BJ (cell line): Measurements from ENCODE around the gene ENO2. TPM values are rescaled to one million over a fixed set of nuclear protein-coding genes. Genes with fewer than 3 reads are reported as not detected.
"Not testable (repeated sequence)": the region's sequence is repeated elsewhere in the genome, so short reads cannot be mapped to it uniquely, and the experiment has no call there.

Source experiments
- CTCF ChIA-PET: fragments of 350-600 bp; formaldehyde crosslinking; extraction: SDS; loops from one replicate; lab custom pipeline; 2021; ENCODE audit warnings: antibody characterized with exemption, inconsistent platforms; lab: Yijun Ruan, JAX
- POLR2A ChIA-PET: fragments of 300-600 bp; sonication (Branson Sonifier 250); formaldehyde crosslinking; extraction: SDS; loops from one replicate; lab custom pipeline; 2021; ENCODE audit warnings: antibody characterized with exemption; lab: Charles Lee
- DNase-seq: peaks from one replicate; pipeline ENCODE4 v3.0.0-alpha.2; 2011; ENCODE audit warnings: low read depth
- H3K27me3 ChIP-seq: 2 replicates; pipeline ENCODE4 v1.6.0; 2011; ENCODE audit warnings: low read length; ENCODE audit not compliant: control insufficient read depth, insufficient read depth
- H3K36me3 ChIP-seq: 2 replicates; pipeline ENCODE4 v1.5.1; 2011; ENCODE audit warnings: low read length; ENCODE audit not compliant: control insufficient read depth, insufficient read depth
- H3K4me3 ChIP-seq: 2 replicates; pipeline ENCODE4 v1.5.1; 2011; ENCODE audit warnings: low read depth, mild to moderate bottlenecking, control low read depth, low read length
- CTCF ChIP-seq: IDR thresholded peaks from 2 replicates; pipeline ENCODE4 v1.5.1; 2011; ENCODE audit warnings: low read depth, mild to moderate bottlenecking, control low read depth, inconsistent platforms, low read length, moderate library complexity; ENCODE audit not compliant: insufficient read depth
- polyA minus RNA-seq: library from RNA; depleted of rRNA, polyadenylated mRNA; stranded (reverse); fragments of >200 nt; gene quantifications from 2 replicates; pipeline ENCODE4 v1.2.3, GENCODE V29; 2011; rRNA and poly(A)+ RNA removed
- polyA plus RNA-seq: library from polyadenylated mRNA; depleted of rRNA; stranded (reverse); fragments of >200 nt; gene quantifications from 2 replicates; pipeline ENCODE4 v1.2.3, GENCODE V29; 2011; rRNA removed

The ENO2 gene
- polyA plus RNA-seq = 27.9 and 29.7 TPM in 2 replicates
- polyA minus RNA-seq = 16.1 and 19.4 TPM in 2 replicates

- Histone ChIP-seq H3K4me3 (peak within 1 kb of the TSS; percentile 91), H3K27me3 (no peaks in the 10 kb centered on the region), H3K36me3 (peaks cover 11% of the 10 kb centered on the region)
- no peak for DNase-seq
- POLR2A ChIA-PET = interaction anchor here (0.6 kb wide), 2 partner anchors 11 to 20 kb away, joined by 4 to 8 read pairs; no protein-coding TSS in a partner anchor
- CTCF ChIA-PET = interaction anchor here (1.0 to 4.6 kb wide), 7 partner anchors 9 to 50 kb away, joined by 3 to 20 read pairs (median 6); partner anchors contain the start of genes SPSB2 and TPI1
- no peak for TF ChIP-seq CTCF
Observed at GRCh38 chr12:6914246-6914946, at the start of gene ENO2. Gene ENO2 (plus strand): TSS chr12:6914580. CDS start chr12:6915833, 1,253 bp downstream.

GRCh38 chr12:6865307-6865706 lies 49.1 kb upstream of the ENO2 start:
- peaks cover 42% of the 10 kb centered on the region for H3K36me3 ChIP-seq
- CTCF ChIA-PET = interaction anchor here (0.9 to 9.7 kb wide), 3 partner anchors 12 to 87 kb away, joined by 3 to 112 read pairs (median 4); partner anchors contain the start of genes CDCA3 and USP5
- POLR2A ChIA-PET = interaction anchor here (4.7 kb wide), 1 partner anchor 13 kb away, joined by 34 read pairs; the partner anchor contains the start of genes CDCA3 and USP5
- DNase-seq, H3K4me3 ChIP-seq, H3K27me3 ChIP-seq: not testable (repeated sequence)

GRCh38 chr12:6866163-6866919 lies 48.0 kb upstream of the ENO2 start:
- H3K4me3 ChIP-seq = no peak overlapping the region
- ChIA-PET CTCF (interaction anchor here (0.9 to 9.7 kb wide), 4 partner anchors 13 to 59 kb away, joined by 3 to 112 read pairs (median 18); partner anchors contain the start of genes CDCA3 and USP5), POLR2A (interaction anchor here (0.7 to 4.7 kb wide), 2 partner anchors 14 to 39 kb away, joined by 8 to 34 read pairs; partner anchors contain the start of genes CDCA3 and USP5)
- no peak for DNase-seq
- peaks cover 42% of the 10 kb centered on the region for H3K36me3 ChIP-seq
- H3K27me3 ChIP-seq = no peaks in the 10 kb centered on the region
- no peak for TF ChIP-seq CTCF

- Histone ChIP-seq H3K4me3 (peak overlapping the region; percentile 98), H3K36me3 (peaks cover 38% of the 10 kb centered on the region), H3K27me3 (no peaks in the 10 kb centered on the region)
- TF ChIP-seq CTCF = no peak
- CTCF ChIA-PET = interaction anchor here (0.9 to 9.7 kb wide), 5 partner anchors 13 to 58 kb away, joined by 3 to 112 read pairs (median 9); partner anchors contain the start of genes CDCA3, ENO2 and USP5
- POLR2A ChIA-PET = interaction anchor here (0.6 to 4.7 kb wide), 4 partner anchors 15 to 333 kb away, joined by 5 to 34 read pairs (median 8); partner anchors contain the start of genes CDCA3, GAPDH and USP5
- no peak for DNase-seq
Observed at GRCh38 chr12:6866920-6867412, 47.4 kb upstream of the ENO2 start.

GRCh38 chr12:6867413-6868210 lies 46.8 kb upstream of the ENO2 start, which contains the start of gene TPI1:
Gene TPI1 (plus strand): TSS chr12:6867531. CDS start chr12:6867567, 36 bp downstream.
- DNase-seq = no peak
- Histone ChIP-seq H3K27me3 (no peaks in the 10 kb centered on the region), H3K4me3 (peak within 1 kb of the TSS; percentile 98), H3K36me3 (peaks cover 38% of the 10 kb centered on the region)
- TF ChIP-seq CTCF = no peak
- ChIA-PET CTCF (interaction anchor here (0.9 to 9.7 kb wide), 10 partner anchors 7 to 112 kb away, joined by 3 to 112 read pairs (median 6); partner anchors contain the start of genes CDCA3, ENO2, LRRC23 and PTMS), POLR2A (interaction anchor here (0.6 to 4.7 kb wide), 7 partner anchors 11 to 403 kb away, joined by 3 to 34 read pairs (median 5); partner anchors contain the start of genes CDCA3, GAPDH and USP5)
